Heart right ventricle (tissue), 16 donors: ENCODE results near the gene SEMA4B. TPM values are rescaled to one million over a fixed set of nuclear protein-coding genes. Genes with fewer than 3 reads are reported as not detected.

Experiments
- ATAC-seq, 8 donors: fragments of 200-7000 bp; cut with Tn5 transposase; one replicate each; pipeline ENCODE4 v1.9.1; 2020; ENCODE audit warnings: mild to moderate bottlenecking in 8 of 8, moderate library complexity in 8 of 8, moderate number of reproducible peaks in 1 of 8
- DNase-seq, 2 donors: peaks; one replicate each; pipeline ENCODE4 v3.0.0-alpha.2; 2020
- H3K27ac ChIP-seq, 10 donors: fragments of 200-600 bp; sonication (generic) in 2 of 10; one replicate each; pipeline versions ENCODE4 v1.5.0 to v1.8.0; 2020 to 2022; ENCODE audit warnings: mild to moderate bottlenecking in 3 of 10
- H3K27me3 ChIP-seq, 7 donors: fragments of 200-600 bp; one replicate each; pipeline ENCODE4 v1.8.0; 2021 to 2022; ENCODE audit warnings: mild to moderate bottlenecking in 2 of 7
- H3K36me3 ChIP-seq, 9 donors: fragments of 200-600 bp; sonication (generic) in 1 of 9; one replicate each; pipeline versions ENCODE4 v1.5.0 to v1.8.0; 2020 to 2022; ENCODE audit warnings: mild to moderate bottlenecking in 2 of 9
- H3K4me1 ChIP-seq, 9 donors: fragments of 200-600 bp; sonication (generic) in 1 of 9; one replicate each; pipeline versions ENCODE4 v1.5.0 to v1.8.0; 2020 to 2022; ENCODE audit warnings: mild to moderate bottlenecking in 4 of 9
- H3K4me3 ChIP-seq, 10 donors: fragments of 200-600 bp; sonication (generic) in 2 of 10; one replicate each; pipeline versions ENCODE4 v1.5.0 to v1.8.0; 2020 to 2022; ENCODE audit warnings: mild to moderate bottlenecking in 7 of 10, moderate library complexity in 2 of 10
- H3K9me3 ChIP-seq, 11 donors: fragments of 200-600 bp in 10 of 11; sonication (generic) in 2 of 11; one replicate each; pipeline versions ENCODE4 v1.5.0 to v1.8.0; 2013 to 2022; ENCODE audit warnings: mild to moderate bottlenecking in 2 of 11, control low read depth in 1 of 11, moderate library complexity in 1 of 11
- WGBS, 2 donors: extraction: QIAGEN DNeasy Blood & Tissue Kit; methylation state at CpG; one replicate each; pipeline ENCODE4 v1.1.7; 2013; ENCODE audit warnings: inconsistent platforms in 1 of 2; 5-methylcytosine and 5-hydroxymethylcytosine counted together
- intact Hi-C, 10 donors: fragments of 100-400 bp; cut with DNase I; formaldehyde crosslinking; loops; one replicate each; pipeline versions ENCODE4 v1.11.1 to v1.14.2; 2022
- polyA plus RNA-seq, 2 donors: library from polyadenylated mRNA; stranded (reverse); fragments of 200-250 nt; gene quantifications; one replicate each; pipeline ENCODE4 v1.2.3, GENCODE V29; 2013
- total RNA-seq, 10 donors: library from RNA; stranded (reverse); fragmentation: NEBNext Ultra II Directional in 3 of 10; extraction: Animal tissue kit (Norgen Biotek cat#: 25700) in 3 of 10; gene quantifications; one replicate each; pipeline versions ENCODE4 v1.2.1 to v1.2.4, GENCODE V29; 2021 to 2023
- TF ChIP-seq, protein P1 (sequence below), 9 donors: fragments of 200-600 bp; sonication (generic) in 2 of 9; IDR thresholded peaks; one replicate each; pipeline versions ENCODE4 v1.5.0 to v1.8.0; 2021 to 2022; ENCODE audit warnings: antibody characterized with exemption in 9 of 9, mild to moderate bottlenecking in 5 of 9, moderate library complexity in 1 of 9
- donor health status: Arrhythmogenic right ventricular cardiomyopathy.
- donor health status: ischemic (EF 13 %, LVEDD 7.1; RV severe dilation, severe dysfunction).
- donor health status: healthy with polysubstance abuse.
- donor health status: DM: no; HTN: yes; CAD: no.
- donor health status: DM: no; HTN: no; CAD: no.
- donor health status: ischemic (EF 25% LVEDD 6.9; RV normal size, moderate dysfunction).
- donor health status: ischemic (EF 25% LVEDD 5.7; RV mildly dilated, moderate dysfunction).
- donor health status: healthy.
- donor health status: DM: yes; HTN: yes; CAD: no.
- donor health status: Ischemic cardiomyopathy.
- donor health status: ischemic (EF 35%, LVEDD 5.7; RV mildly dilated, moderate dysfunction).
- donor health status: nonischemic (EF 11% LVEDD 7.7; RV severe dilation, severe dysfunction).
- donor health status: DM: yes; HTN: yes; CAD: no.
- donor health status: PGD.
- donor health status: ischemic (EF 29% LVEDD 5.4; RV normal size, mild dysfunction).
- donor health status: nonischemic (EF 23%, LVEDD 6.1; RV moderate dilation, normal function).

The SEMA4B gene
- total and polyA plus RNA-seq, 12 donors: 9.9 to 76.7 (median 18.4) TPM

DNA sequence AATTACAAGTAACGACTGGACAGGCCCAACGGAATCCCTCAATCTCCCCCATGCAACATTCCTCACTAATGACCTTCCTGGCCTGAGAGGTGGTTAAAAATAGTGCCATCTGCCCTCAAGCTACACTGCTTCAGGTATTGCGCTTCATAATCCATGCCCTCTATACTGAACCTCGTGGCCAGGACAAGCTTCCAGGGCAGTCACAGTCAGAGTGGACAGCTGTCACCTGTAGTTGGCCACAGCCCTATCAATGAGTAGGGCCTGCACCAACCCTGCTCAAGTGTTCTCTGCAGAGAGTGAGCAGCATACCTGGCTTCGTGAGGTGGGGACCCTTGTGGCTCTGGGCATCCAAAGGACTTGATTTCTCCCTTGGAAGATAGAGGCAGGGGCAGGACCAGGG is 46.9 kb upstream of the SEMA4B start:
- H3K4me1 ChIP-seq: peaks cover 0 to 26% (median 9%) of the 10 kb centered on the region in 9 donors

DNA sequence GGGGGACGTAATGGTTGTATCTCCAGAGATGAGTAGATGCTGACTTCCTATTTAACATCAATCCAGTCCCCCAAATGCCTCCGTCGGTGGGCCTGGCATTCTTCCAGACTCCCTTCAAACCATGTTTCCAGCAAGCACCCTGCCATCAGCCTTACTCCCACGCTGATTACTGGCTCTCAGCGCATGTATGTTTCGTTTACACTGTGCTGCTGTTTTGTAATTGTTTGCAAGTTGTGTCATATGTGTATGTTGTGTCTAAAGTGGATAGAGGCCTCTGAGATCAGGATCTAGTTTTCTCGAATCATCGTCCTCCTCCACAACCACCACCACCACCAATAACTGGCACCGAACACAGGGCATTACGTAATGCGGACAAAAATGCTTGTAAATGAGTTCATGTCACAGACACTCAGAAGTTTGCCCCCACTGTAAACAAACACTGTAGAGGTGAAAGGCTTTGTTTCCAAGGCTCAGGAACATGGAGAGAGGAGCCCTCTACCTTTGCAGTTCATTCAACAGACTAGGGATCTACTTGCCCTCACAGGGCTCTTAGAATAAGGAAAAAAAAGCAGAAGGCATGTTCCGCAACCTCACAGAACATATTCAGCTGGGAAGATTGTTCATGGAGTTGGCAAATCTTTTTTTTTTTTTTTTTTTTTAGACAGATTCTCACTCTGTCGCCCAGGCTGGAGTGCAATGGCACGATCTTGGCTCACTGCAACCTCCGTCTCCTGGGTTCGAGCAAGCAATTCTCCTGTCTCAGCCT is 46.1 kb upstream of the SEMA4B start:
- DNase-seq (no peak), ATAC-seq (no peak)
- Histone ChIP-seq H3K4me1 (peaks cover 0 to 30% (median 9%) of the 10 kb centered on the region in 9 donors), H3K27ac (no peak overlapping the region), H3K36me3 (no peaks in the 10 kb centered on the region), H3K27me3 (no peaks in the 10 kb centered on the region), H3K4me3 (no peak overlapping the region), H3K9me3 (no peaks in the 10 kb centered on the region)
- TF ChIP-seq, protein P1, sequence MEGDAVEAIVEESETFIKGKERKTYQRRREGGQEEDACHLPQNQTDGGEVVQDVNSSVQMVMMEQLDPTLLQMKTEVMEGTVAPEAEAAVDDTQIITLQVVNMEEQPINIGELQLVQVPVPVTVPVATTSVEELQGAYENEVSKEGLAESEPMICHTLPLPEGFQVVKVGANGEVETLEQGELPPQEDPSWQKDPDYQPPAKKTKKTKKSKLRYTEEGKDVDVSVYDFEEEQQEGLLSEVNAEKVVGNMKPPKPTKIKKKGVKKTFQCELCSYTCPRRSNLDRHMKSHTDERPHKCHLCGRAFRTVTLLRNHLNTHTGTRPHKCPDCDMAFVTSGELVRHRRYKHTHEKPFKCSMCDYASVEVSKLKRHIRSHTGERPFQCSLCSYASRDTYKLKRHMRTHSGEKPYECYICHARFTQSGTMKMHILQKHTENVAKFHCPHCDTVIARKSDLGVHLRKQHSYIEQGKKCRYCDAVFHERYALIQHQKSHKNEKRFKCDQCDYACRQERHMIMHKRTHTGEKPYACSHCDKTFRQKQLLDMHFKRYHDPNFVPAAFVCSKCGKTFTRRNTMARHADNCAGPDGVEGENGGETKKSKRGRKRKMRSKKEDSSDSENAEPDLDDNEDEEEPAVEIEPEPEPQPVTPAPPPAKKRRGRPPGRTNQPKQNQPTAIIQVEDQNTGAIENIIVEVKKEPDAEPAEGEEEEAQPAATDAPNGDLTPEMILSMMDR (IDR thresholded peaks at IDR 0.05): no peak
- 78 to 83% methylated on average over 16 of the region's 16 CpGs for WGBS, 2 donors
- intact Hi-C loops: loop anchor here in 1 of 10 donors (2.0 kb wide), 1 partner anchor 66 kb away; no protein-coding TSS in a partner anchor

More for the DNA sequence above, 46.9 kb upstream of the SEMA4B start:
- H3K4me3 ChIP-seq: no peak overlapping the region
- H3K27ac ChIP-seq: no peak overlapping the region
- ATAC-seq (no peak), DNase-seq (no peak)
- TF ChIP-seq, protein P1 (IDR thresholded peaks at IDR 0.05): no peak
- H3K36me3 ChIP-seq: no peaks in the 10 kb centered on the region
- 59 to 73% methylated on average over 5 of the region's 5 CpGs for WGBS, 2 donors
- H3K9me3 ChIP-seq: no peaks in the 10 kb centered on the region
- intact Hi-C loops: loop anchor here in 1 of 10 donors (2.0 kb wide), 1 partner anchor 67 kb away; no protein-coding TSS in a partner anchor
- H3K27me3 ChIP-seq: no peaks in the 10 kb centered on the region

DNA sequence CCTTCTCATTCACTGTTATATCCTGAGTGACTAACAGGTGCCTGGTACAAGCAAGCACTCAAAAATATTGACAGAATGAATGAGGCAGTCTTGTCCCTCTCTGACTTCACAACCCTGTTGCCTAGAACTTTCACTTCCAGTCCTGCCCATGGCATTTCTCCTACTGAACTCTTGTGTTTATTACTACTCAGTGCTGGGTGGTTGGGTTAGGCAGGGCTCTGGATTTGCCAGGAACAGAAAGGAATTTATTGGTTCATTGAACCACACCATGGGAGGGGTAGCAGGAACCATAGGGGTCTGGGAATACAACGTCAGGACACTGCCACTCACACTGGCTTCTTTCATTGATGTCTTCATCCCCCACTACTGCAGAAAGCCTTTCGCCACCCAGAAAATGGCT is 41.9 kb upstream of the SEMA4B start:
- ATAC-seq: peak in 2 of 8 donors; percentile 3 to 9

More for the DNA sequence above, 41.9 kb upstream of the SEMA4B start:
- Histone ChIP-seq H3K4me1 (peaks cover 0 to 53% (median 9%) of the 10 kb centered on the region in 9 donors), H3K36me3 (no peaks in the 10 kb centered on the region), H3K27me3 (no peaks in the 10 kb centered on the region), H3K27ac (peak overlapping the region in 8 of 10 donors; percentile 62 to 84 (median 73)), H3K9me3 (no peaks in the 10 kb centered on the region), H3K4me3 (no peak overlapping the region)
- no peak for DNase-seq
- intact Hi-C loops: no loop called here
- TF ChIP-seq, protein P1 (IDR thresholded peaks at IDR 0.05): no peak
- WGBS, 2 donors: 88 to 91% methylated on average over 2 of the region's 2 CpGs
